GM18858 (cell line): ENCODE results near the gene CMTM1.
A peak's percentile ranks its signal among the peaks of the same experiment; 100 is the strongest.
"Not testable (repeated sequence)": the region's sequence is repeated elsewhere in the genome, so short reads cannot be mapped to it uniquely, and the experiment has no call there.

Experiments used
- ATAC-seq: cut with Tn5 transposase; IDR thresholded peaks from one replicate; pipeline ENCODE4 v1.9.1; 2021; ENCODE audit not compliant: unreplicated experiment

The CMTM1 gene

GRCh38 chr16:66588981-66589713 is 22.9 kb downstream of the CMTM1 start:
- peak; percentile 61 for ATAC-seq

- ATAC-seq: no peak
Observed at GRCh38 chr16:66590322-66590721, 24.1 kb downstream of the CMTM1 start.

- ATAC-seq: no peak
Observed at GRCh38 chr16:66591018-66591417, 24.8 kb downstream of the CMTM1 start.

GRCh38 chr16:66592241-66592640 is 26.0 kb downstream of the CMTM1 start:
- ATAC-seq: no peak

DNA sequence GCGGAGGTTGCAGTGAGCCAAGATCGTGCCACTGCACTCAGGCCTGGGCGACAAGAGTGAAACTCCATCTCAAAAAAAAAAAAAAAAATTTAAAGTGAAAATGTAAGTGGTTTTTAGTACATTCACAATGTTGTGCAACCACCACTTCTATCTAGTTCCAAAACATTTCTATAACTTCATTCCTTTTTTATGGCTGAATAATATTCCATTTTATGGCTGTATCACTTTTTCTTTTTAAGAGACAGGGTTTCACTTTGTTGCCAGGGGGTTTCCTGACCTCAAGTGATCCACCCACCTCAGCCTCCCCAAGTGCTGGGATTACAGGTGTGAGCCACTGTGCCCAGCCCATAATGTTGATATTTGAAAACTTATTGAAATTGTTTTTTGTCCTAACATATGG is 26.6 kb downstream of the CMTM1 start:
- no peak for ATAC-seq

GRCh38 chr16:66594739-66595138 is 28.5 kb downstream of the CMTM1 start:
- ATAC-seq: no peak

- ATAC-seq: not testable (repeated sequence)
Observed at GRCh38 chr16:66596559-66596958, 30.3 kb downstream of the CMTM1 start.

GRCh38 chr16:66596986-66597848 is 31.0 kb downstream of the CMTM1 start:
- no peak for ATAC-seq

DNA sequence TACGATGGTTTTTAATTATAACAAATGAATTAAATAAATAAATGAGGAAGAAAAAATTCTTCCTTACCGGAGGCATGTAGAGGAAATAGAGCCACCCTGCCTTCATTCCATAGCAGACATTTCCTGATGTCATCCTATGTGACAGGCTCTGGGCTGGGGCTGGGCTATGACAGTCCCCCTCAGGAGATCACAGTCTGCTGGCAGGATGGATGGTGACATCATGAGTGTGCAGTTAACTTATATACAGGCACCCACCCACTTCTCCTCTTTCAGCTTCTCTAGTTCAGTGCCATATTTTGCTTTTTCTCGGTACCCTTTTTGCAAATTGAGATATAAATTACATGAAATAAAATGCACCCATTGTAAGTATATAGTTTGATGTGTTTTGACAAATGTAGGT is 31.9 kb downstream of the CMTM1 start:
- ATAC-seq: no peak

DNA sequence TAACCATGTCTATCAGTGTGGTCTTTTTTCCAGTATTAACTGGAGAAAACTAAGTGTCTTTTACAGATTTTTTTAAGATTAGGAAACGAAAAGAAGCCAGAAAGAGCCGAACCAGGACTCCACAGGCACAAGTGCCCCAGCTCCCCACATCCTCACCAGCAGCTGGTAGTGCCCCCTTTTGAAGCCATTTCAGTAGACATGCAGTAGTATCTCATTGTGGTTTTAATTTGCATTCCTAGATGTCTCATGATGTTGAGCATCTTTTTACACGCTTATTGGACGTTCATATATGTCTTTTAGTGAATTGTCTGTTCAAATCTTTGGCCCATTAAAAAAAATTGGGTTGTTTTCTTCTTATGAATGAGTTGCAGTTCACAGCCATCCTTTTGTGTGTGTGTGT is 33.5 kb downstream of the CMTM1 start:
- ATAC-seq: no peak

DNA sequence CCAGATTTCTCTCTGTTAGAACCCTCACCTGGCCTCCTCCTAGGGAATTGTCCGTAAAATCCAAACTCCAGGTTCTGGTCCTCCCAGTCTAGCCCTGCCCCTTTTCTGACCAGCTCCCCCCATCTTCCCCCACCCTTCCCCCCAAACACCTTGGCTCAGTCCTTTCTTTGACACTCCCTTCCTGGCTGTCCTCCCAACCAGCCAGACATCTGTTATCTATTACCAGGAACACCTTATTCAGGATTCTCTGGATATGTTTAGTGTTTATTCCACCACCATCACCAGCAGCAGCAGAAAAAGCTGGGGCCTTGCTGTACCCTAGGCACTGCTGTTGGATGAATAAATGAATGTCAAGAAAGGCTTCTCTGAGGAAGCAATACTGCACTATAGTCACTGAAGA is 34.2 kb downstream of the CMTM1 start:
- no peak for ATAC-seq

- ATAC-seq: no peak
Observed at GRCh38 chr16:66601471-66601870, 35.2 kb downstream of the CMTM1 start.

DNA sequence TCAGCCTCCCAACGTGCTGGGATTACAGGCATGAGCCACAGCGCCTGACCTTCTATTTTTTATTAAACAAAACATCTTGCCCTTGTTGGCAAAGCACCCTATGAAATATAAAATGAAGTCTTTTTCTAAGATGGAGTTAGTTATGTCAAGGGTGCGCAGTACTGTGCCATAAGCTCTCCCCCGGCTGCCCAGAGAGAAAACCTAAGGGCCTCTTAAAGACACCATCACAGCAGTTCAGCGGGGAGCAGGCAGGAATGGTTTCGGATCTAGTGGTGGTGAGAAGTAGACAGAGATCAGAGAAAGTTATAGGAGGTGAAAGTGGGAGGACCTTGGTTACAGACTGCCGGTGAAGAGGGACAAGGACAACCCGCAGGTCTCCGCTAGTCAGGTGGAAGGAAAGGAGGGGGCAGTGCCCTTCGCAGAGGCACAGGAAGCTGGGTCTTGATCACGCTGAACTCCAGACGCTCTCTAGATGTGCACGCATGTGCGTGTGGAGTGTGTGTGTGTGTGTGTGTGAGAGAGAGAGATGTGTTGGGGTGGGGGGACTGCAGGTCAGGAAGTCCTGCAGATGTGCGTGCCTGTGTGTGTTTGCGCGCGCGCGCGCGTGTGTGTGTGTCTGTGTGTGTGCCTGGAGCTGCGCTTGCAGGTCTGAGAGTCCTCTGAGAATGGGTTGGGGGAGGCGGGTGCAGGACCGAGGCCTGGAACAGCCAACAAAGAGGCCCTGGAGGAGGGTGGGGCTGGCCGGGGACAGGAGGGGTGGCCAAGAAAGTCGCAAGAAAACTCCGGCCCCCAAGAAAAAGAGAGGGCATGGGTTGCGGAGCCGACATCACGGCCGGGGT is 37.5 kb downstream of the CMTM1 start:
- ATAC-seq: no peak

- no peak for ATAC-seq
Observed at GRCh38 chr16:66604376-66605176, 38.3 kb downstream of the CMTM1 start, which contains the start of gene CMTM3. TSS of gene CMTM3 (plus strand) at chr16:66604704. CDS start at chr16:66604806, 102 bp downstream.

DNA sequence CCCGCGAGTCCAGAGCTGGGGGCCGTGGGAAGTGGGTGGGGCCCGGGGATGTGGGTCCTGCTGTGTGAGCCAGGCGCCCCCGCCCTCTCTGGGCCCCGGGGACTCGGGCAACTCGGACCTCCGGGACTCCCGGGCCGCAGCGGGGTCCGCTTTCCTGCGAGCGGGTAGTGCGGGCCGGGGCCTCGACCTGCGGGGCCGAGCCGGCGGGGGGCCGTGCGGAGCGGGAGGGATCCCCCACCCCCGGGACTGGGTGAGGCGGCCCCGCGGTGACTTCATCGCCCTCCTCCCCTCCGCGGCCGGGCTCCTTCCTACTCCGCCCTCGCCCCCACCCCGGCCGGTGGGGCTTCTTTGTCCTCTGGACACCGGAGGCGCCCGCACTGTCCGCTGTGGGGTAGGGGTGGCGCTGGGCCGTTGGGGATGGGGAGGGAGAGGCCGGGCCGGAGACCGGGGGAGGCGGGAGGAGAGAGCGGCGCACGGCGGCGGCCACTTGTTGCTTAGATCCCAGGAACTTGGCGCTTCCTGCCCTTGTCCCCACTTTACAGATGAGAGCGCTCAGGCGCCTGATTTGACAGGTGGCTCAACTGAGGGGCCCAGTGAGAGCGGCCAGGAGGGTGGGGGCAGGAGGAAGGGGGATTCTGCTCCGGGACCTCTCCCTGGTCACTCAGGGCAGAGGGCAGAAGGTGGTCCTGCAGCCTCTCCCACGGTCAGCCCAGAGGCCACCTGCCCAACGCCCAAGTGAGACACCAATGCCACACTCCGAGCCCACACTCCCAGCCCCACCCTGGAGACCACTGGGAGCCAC is 39.1 kb downstream of the CMTM1 start:
- no peak for ATAC-seq

- peak; percentile 62 for ATAC-seq
Observed at GRCh38 chr16:66605979-66606751, 39.9 kb downstream of the CMTM1 start.

- peak; percentile 40 for ATAC-seq
Observed at GRCh38 chr16:66608241-66609138, 42.3 kb downstream of the CMTM1 start.

DNA sequence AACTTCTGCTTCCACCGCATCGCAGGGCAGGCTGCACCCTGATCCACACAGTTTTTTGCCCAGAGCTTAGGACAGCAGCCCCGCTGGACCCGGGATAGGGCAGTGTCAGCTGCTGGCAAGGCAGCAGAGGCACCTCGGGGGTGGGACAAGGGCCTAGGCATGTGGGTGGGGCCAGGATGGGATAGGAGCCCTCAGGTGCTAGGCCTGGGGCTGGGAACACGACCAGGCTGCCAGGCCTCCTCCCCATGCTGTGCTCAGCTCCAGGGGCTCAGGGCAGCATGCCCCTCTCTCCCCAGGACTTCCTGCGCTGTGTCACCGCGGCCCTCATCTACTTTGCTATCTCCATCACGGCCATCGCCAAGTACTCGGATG is 42.9 kb downstream of the CMTM1 start:
- no peak for ATAC-seq
